ENCODE data around the gene CHST15. TPM values are rescaled to one million over a fixed set of nuclear protein-coding genes. Genes with fewer than 3 reads are reported as not detected.

Gene CHST15
- total and polyA plus RNA-seq, 4 donors: 2.9 to 16.5 (median 6.4) TPM

DNA sequence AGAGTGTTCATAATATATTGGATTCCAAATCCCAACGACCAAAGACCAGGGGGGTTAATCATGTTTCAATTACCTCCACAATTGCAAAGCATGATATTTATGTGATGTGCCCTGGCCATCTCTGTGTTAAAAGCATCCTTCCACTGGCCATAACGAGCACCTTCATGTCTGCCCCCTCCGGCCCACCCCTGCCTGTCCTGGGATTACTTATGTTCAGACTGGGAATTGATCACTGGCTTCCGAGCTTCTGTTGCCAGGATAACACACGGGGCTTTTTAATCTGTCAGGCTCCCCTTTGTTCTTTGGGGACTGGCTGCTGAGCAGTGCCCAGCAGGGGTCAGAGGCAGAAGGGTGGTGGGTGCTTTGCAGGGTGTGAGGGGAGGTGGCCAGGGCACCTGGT, 13.7 kb upstream of the CHST15 start (continued):
- TF ChIP-seq, protein P1, sequence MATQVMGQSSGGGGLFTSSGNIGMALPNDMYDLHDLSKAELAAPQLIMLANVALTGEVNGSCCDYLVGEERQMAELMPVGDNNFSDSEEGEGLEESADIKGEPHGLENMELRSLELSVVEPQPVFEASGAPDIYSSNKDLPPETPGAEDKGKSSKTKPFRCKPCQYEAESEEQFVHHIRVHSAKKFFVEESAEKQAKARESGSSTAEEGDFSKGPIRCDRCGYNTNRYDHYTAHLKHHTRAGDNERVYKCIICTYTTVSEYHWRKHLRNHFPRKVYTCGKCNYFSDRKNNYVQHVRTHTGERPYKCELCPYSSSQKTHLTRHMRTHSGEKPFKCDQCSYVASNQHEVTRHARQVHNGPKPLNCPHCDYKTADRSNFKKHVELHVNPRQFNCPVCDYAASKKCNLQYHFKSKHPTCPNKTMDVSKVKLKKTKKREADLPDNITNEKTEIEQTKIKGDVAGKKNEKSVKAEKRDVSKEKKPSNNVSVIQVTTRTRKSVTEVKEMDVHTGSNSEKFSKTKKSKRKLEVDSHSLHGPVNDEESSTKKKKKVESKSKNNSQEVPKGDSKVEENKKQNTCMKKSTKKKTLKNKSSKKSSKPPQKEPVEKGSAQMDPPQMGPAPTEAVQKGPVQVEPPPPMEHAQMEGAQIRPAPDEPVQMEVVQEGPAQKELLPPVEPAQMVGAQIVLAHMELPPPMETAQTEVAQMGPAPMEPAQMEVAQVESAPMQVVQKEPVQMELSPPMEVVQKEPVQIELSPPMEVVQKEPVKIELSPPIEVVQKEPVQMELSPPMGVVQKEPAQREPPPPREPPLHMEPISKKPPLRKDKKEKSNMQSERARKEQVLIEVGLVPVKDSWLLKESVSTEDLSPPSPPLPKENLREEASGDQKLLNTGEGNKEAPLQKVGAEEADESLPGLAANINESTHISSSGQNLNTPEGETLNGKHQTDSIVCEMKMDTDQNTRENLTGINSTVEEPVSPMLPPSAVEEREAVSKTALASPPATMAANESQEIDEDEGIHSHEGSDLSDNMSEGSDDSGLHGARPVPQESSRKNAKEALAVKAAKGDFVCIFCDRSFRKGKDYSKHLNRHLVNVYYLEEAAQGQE (IDR thresholded peaks at IDR 0.05): no peak
- TF ChIP-seq FOXA1 (IDR thresholded peaks at IDR 0.05) (no peak), SP1 (IDR thresholded peaks at IDR 0.05) (no peak)
- TF ChIP-seq, protein P2, sequence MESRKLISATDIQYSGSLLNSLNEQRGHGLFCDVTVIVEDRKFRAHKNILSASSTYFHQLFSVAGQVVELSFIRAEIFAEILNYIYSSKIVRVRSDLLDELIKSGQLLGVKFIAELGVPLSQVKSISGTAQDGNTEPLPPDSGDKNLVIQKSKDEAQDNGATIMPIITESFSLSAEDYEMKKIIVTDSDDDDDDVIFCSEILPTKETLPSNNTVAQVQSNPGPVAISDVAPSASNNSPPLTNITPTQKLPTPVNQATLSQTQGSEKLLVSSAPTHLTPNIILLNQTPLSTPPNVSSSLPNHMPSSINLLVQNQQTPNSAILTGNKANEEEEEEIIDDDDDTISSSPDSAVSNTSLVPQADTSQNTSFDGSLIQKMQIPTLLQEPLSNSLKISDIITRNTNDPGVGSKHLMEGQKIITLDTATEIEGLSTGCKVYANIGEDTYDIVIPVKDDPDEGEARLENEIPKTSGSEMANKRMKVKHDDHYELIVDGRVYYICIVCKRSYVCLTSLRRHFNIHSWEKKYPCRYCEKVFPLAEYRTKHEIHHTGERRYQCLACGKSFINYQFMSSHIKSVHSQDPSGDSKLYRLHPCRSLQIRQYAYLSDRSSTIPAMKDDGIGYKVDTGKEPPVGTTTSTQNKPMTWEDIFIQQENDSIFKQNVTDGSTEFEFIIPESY (IDR thresholded peaks at IDR 0.05): no peak
- TF ChIP-seq, protein P3, sequence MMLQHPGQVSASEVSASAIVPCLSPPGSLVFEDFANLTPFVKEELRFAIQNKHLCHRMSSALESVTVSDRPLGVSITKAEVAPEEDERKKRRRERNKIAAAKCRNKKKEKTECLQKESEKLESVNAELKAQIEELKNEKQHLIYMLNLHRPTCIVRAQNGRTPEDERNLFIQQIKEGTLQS (IDR thresholded peaks at IDR 0.05): no peak

DNA sequence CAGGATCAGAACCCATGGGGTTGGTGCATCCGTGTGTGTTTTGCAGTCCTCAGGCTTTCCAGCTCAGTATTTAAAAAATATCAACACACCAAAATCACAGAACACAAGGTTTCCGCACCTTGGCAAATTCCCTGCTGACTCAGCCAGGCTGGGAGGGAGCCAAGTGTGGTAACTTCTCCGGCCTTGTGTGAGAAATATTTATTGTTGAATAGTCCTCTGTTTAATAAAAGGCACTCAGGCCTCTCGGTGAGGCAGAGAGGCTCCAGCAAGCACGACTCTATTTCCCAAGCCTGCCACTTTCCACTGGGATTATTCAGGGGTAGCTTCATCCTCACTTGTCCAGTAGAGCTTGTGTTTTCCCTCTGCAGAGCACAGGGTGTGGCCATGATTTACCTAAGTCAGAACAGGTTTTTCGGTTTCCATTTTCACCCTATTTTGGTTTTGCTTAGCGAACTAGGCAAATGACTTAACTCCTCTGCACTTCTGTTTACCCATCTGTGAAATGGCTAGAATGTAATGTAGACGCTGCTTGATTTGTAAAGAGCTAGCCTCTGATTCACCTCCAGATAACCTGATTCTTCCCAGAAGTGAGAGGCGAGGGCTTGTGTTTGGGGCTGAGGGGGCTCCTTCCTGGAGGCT, 13.0 kb upstream of the CHST15 start:
- Histone ChIP-seq H3K4me1 (ENCODE audit: control insufficient read depth in 4 of 4, insufficient read depth in 4 of 4, low read length in 3 of 4) (no peaks in the 10 kb centered on the region), H3K4me3 (ENCODE audit: low read depth in 1 of 3, low read length in 3 of 3) (no peak overlapping the region), H3K36me3 (ENCODE audit: control insufficient read depth in 4 of 4, insufficient read depth in 3 of 4, low read depth in 1 of 4, low read length in 3 of 4) (no peaks in the 10 kb centered on the region), H3K27ac (ENCODE audit: low read depth in 1 of 2, low read length in 2 of 2) (peak overlapping the region in 1 of 2 donors; percentile 34), H3K27me3 (ENCODE audit: control insufficient read depth in 4 of 4, insufficient read depth in 4 of 4, low read length in 3 of 4) (no peaks in the 10 kb centered on the region), H3K9me3 (ENCODE audit: control insufficient read depth in 4 of 4, low read length in 3 of 4) (no peaks in the 10 kb centered on the region), H3K9ac (ENCODE audit: low read depth in 1 of 2, low read length in 2 of 2) (no peak overlapping the region)
- 39% methylated on average over 9 of the region's 9 CpGs for WGBS
- no peak for DNase-seq (ENCODE audit: low spot score)
- TF ChIP-seq HNF4A (conservative IDR thresholded peaks at IDR 0.05) (no peak), NR2F2 (IDR thresholded peaks at IDR 0.05) (no peak), RAD21 (IDR thresholded peaks at IDR 0.05) (no peak), RXRA (IDR thresholded peaks at IDR 0.05) (peak in 1 of 2 donors; percentile 38), FOXA1 (IDR thresholded peaks at IDR 0.05) (no peak), JUND (IDR thresholded peaks at IDR 0.05) (peak in 1 of 2 donors; percentile 85), SP1 (IDR thresholded peaks at IDR 0.05) (no peak), FOXA2 (IDR thresholded peaks at IDR 0.05) (peak; percentile 9)
- TF ChIP-seq, protein P4, sequence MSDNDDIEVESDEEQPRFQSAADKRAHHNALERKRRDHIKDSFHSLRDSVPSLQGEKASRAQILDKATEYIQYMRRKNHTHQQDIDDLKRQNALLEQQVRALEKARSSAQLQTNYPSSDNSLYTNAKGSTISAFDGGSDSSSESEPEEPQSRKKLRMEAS (IDR thresholded peaks at IDR 0.05): peak; percentile 12
- TF ChIP-seq, protein P1 (IDR thresholded peaks at IDR 0.05): no peak
